Stomach (tissue), 4 donors: ENCODE results near the gene PLPPR3.

Experiments
- CTCF ChIP-seq, 7 experiments: fragments of 450-650 bp in 4 of 7; fragments of 200-600 bp in 3 of 7; sonication (generic) in 3 of 7; IDR thresholded peaks; one replicate each; pipeline ENCODE4 v1.5.1; 2016 to 2019; ENCODE audit warnings: antibody characterized with exemption in 7 of 7, control low read depth in 2 of 7, mild to moderate bottlenecking in 1 of 7
- EP300 ChIP-seq: sonication (generic); formaldehyde crosslinking; IDR thresholded peaks from one replicate; pipeline ENCODE4 v1.6.1; 2017; ENCODE audit warnings: antibody characterized with exemption
- POLR2AphosphoS5 ChIP-seq, 3 donors: sonication (generic); formaldehyde crosslinking; IDR thresholded peaks; one replicate each; pipeline ENCODE4 v1.6.1; 2016; ENCODE audit warnings: antibody characterized with exemption in 3 of 3

- TF ChIP-seq CTCF (IDR thresholded peaks at IDR 0.05) (no peak), POLR2AphosphoS5 (IDR thresholded peaks at IDR 0.05) (no peak), EP300 (no peak)
These were observed 30.0 kb downstream of the PLPPR3 start for GRCh38 chr19:791567-792305.
